HG03442 (cell line): ENCODE data around the gene EIPR1.
"Not testable (repeated sequence)": the region's sequence is repeated elsewhere in the genome, so short reads cannot be mapped to it uniquely, and the experiment has no call there.

Experiments used
- ATAC-seq: cut with Tn5 transposase; IDR thresholded peaks from one replicate; pipeline ENCODE4 v1.9.1; 2021; ENCODE audit warnings: mild to moderate bottlenecking, moderate library complexity; ENCODE audit not compliant: unreplicated experiment

EIPR1 gene

DNA sequence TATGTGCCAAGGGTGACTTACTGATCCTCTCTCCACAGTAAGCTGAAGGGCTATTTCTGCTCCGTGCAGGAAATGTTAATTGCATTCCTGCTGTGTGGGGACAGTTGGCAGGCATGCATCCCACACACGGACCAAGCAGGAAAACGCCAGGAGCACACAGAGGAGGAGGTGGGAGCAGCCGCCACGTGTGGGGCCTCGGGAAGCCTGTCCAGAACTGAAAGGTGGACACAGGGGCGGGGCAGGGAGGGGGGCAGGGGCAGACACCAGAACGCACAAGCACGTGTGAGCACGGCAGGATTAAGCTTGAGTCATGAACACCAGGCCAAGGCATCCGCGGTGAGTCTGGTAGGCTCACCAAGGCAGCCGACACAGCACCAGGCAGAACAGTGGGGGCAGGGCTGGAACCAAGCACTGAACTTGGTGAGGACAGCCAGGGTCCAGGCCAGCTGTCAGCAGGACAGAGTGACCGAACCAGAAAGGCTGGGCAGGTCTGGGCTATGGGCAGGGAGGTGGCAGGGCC lies 177.1 kb downstream of the EIPR1 start:
- ATAC-seq, result no peak

DNA sequence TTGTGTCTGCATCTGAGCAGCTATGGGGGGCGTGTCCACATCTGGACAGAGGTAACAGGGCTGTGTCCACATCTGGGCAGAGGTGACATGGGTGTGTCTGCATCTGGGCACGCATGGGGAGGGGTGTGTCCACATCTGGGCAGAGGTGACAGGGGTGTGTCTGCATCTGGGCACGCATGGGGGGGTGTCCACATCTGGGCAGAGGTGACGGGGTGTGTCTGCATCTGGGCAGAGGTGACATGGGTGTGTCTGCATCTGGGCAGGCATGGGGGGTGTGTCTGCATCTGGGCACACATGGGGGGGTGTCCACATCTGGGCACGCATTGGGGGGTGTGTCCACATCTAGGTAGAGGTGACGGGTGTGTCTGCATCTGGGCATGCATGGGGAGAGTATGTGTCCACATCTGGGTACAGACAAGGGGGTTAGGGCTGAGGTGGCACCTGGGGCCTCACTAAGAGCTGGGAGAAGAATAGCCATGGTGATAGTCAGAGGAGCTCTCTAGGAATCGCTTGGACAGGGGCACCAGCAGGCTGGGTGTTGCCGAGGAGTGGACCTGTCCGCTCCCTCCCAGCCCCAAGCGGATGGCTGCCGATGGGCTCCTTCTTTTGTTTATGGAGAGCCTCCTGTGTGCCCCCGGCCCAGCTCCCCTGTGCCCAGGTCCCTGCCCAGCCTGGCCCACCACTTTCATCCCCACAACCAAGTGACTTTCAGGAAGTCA lies 177.8 kb downstream of the EIPR1 start:
- ATAC-seq, result no peak

DNA sequence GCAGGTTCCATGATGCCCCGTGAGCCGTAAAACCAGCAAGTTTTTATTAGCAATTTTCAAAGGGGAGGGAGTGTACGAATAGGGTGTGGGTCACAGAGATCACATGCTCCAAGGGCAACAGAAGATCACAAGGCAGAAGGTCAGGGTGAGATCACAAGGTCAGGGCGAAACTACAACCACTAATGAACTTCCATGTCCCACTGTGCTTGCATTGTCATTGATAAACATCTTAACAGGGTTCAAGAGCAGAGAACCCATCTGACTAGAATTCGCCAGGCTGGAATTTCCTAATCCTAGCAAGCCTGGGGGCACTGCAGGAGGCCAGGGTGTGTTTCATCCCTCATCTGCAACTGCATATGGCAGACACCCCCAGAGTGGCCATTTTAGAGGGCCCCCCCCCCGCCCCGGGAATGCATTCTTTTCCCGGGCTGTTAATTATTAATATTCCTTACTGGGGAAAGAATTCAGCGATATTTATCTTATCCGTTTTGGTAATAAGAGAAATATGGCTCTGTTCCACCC lies 178.9 kb downstream of the EIPR1 start:
- ATAC-seq, result not testable (repeated sequence)

GRCh38 chr2:3198119-3198518 lies 179.5 kb downstream of the EIPR1 start:
- ATAC-seq, result peak; percentile 50

- ATAC-seq, result no peak
Observed at GRCh38 chr2:3197308-3197707, 180.3 kb downstream of the EIPR1 start.

- no peak for ATAC-seq
Observed at GRCh38 chr2:3196716-3197115, 180.9 kb downstream of the EIPR1 start.

GRCh38 chr2:3195641-3196476 lies 181.8 kb downstream of the EIPR1 start:
- ATAC-seq, result no peak

DNA sequence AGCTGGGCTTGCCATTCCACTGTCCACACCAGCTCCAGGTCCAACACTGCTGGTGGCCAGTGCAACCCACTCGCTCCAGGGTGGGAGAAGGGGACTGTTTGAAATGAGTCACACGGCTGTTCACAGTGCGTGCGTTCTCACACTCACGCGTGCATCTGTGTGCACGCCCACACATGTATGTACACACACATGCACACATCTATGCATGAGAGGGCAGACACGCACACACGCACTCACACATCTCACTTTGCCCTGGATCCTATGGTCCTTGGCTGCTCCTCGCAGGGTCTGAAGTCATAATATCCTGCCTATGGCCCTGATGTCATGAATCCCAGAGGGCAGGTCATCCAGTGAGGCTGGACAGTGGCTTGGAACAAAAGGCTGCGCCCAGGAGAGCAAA lies 182.8 kb downstream of the EIPR1 start:
- no peak for ATAC-seq

GRCh38 chr2:3193443-3194330 lies 183.9 kb downstream of the EIPR1 start:
- no peak for ATAC-seq

DNA sequence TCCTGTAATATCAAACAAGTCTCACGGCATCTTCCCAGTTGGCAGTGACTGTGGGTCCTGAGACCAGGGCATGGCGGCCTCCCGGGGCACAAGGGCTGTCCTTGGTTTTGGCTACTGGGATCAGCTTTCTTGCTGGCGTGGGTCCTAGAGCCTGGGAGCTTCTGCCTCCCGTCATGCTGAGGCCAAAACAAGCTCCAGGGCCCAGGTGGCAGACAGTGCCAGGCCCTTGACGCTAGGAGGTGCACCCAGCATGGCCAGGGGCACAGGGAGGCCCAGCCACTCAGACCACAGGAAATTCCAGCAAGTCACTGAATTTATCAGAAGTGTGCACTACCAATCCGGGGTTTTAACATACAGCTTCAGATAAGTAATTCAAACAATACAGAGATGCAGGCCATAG lies 184.7 kb downstream of the EIPR1 start:
- no peak for ATAC-seq

- ATAC-seq, result no peak
Observed at GRCh38 chr2:3192281-3192818, 185.3 kb downstream of the EIPR1 start.

DNA sequence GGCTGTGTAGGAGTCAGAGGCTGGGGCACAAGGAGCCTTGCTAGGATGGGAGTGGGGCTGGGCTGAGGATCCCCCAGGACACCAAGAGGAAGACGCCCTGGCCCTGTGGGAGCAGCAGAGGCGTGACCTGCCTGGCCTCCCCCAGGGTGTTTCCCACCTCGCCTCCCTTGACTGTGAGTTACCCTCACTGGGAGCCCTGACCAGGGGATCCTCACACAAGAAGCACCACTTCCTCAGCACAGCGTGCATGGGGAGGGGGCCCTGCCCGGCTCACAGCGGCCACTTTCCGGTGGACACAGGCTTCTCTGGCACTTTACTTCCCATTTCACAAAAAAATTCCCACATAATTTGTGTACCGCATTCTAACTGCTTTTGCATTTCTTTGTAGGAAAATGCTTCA lies 187.7 kb downstream of the EIPR1 start:
- ATAC-seq, result no peak

- no peak for ATAC-seq
Observed at GRCh38 chr2:3189076-3189591, 188.5 kb downstream of the EIPR1 start.

DNA sequence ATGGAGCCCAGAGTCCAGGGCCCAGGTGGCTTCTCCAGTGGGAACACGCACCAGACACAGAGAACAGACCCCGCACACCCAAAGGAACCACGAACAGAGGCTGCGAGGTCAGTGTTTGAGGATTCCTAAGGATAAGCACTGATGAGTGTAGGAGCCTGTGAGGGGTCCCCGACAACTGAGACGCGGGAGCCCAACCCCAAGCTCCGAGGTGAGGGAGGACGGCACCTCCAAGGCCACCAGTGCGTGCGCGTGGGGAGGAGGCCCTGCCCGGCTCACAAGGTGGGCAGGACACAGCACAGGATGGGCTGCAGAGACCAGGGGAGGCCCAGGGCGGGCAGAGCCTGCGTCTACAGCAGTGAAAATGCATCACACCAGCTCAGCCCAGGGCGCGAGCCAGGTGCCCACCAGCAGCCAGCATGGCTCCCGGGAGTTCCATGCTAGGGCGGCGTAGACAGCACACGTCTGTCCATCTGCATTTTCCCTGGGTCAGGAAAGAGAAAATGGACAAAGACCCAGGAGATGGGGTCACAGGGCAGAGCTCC lies 189.1 kb downstream of the EIPR1 start:
- ATAC-seq, result no peak

- no peak for ATAC-seq
Observed at GRCh38 chr2:3187467-3187866, 190.2 kb downstream of the EIPR1 start.

DNA sequence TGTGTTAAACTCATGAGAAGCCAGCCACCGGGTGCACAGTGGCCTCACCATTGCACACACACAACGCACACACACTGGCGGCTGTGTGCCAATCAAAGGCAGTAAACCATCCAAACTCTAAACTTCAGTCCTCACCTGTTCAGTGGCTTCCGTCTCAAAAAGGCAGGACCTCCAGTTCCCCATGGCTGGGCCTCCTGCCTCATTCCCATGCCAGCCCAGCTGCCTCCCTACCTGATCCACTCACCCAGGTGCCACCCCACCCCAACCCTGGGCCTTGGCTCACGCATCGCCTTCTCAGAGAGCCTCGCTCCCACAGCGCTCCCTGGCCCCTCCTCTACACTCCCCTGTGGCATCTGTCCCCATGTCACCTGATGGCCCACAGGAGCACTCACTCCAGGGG lies 190.9 kb downstream of the EIPR1 start:
- no peak for ATAC-seq

GRCh38 chr2:3185910-3186309 lies 191.7 kb downstream of the EIPR1 start:
- ATAC-seq, result no peak

- ATAC-seq, result no peak
Observed at GRCh38 chr2:3185256-3185655, 192.4 kb downstream of the EIPR1 start.

GRCh38 chr2:3184167-3184566 lies 193.5 kb downstream of the EIPR1 start:
- no peak for ATAC-seq

GRCh38 chr2:3183766-3184165 lies 193.9 kb downstream of the EIPR1 start:
- ATAC-seq, result no peak
